Body of pancreas (tissue), 4 donors: ENCODE measurements around the gene RUNX2.

Source experiments
- POLR2A ChIP-seq, 3 donors: fragments of 450-650 bp; IDR thresholded peaks; one replicate each; pipeline ENCODE4 v1.6.1; 2016; ENCODE audit warnings: antibody characterized with exemption in 3 of 3, mild to moderate bottlenecking in 2 of 3
- TF ChIP-seq, protein P1 (sequence below), 7 experiments: fragments of 450-650 bp in 4 of 7; fragments of 200-600 bp in 3 of 7; sonication (generic) in 3 of 7; IDR thresholded peaks; one replicate each; pipeline ENCODE4 v1.5.1; 2016 to 2019; ENCODE audit warnings: antibody characterized with exemption in 7 of 7

DNA sequence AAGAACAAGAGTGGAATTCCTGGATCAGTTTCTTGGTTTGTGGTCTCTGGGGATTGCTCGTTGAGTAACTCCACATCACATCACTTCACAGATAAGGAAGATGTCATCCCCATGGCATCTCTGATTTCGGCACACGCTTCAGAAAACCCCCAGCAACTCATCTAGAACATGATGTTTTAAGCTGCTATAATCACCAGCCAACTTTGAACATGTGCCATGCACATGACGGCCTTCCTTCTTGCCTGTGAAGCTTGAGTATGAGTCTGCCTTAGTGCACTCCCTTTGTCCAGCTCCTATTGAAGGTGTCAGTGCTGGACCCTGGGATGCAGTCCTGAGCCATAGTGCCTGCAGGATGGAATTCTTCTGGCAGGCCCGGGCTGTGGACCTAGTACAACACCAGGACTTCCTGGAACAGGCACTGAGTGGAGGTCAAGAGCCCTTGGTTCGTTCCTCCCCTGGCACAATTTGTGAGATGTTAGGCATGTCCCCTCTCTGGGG lies 281.1 kb downstream of the RUNX2 start:
- TF ChIP-seq, protein P1, sequence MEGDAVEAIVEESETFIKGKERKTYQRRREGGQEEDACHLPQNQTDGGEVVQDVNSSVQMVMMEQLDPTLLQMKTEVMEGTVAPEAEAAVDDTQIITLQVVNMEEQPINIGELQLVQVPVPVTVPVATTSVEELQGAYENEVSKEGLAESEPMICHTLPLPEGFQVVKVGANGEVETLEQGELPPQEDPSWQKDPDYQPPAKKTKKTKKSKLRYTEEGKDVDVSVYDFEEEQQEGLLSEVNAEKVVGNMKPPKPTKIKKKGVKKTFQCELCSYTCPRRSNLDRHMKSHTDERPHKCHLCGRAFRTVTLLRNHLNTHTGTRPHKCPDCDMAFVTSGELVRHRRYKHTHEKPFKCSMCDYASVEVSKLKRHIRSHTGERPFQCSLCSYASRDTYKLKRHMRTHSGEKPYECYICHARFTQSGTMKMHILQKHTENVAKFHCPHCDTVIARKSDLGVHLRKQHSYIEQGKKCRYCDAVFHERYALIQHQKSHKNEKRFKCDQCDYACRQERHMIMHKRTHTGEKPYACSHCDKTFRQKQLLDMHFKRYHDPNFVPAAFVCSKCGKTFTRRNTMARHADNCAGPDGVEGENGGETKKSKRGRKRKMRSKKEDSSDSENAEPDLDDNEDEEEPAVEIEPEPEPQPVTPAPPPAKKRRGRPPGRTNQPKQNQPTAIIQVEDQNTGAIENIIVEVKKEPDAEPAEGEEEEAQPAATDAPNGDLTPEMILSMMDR (IDR thresholded peaks at IDR 0.05), result no peak
- TF ChIP-seq POLR2A (IDR thresholded peaks at IDR 0.05), result no peak
